Activated CD4-positive, alpha-beta T cell treated with anti-CD3 and anti-CD28 coated beads, Interleukin-2, amount 10 ng/mL, durations not matched to agents 7 days and 5 days (primary cell): ENCODE results near the gene ATG4C. TPM values are rescaled to one million over a fixed set of nuclear protein-coding genes. Genes with fewer than 3 reads are reported as not detected.

ENCODE experiments used
- CTCF ChIA-PET: fragments of 350-600 bp; sonication (Branson Sonifier 250); formaldehyde crosslinking; loops from one replicate; lab custom pipeline; 2021; ENCODE audit warnings: antibody characterized with exemption; lab: Charles Lee
- POLR2A ChIA-PET: fragments of 350-600 bp; sonication (Branson Sonifier 250); formaldehyde crosslinking; loops from one replicate; lab custom pipeline; 2021; ENCODE audit warnings: antibody characterized with exemption; lab: Charles Lee
- DNase-seq: peaks from one replicate; pipeline ENCODE4 v3.0.0-alpha.2; 2020
- H3K27ac Mint-ChIP-seq: one replicate; pipeline ENCODE4 v1.8.0; 2021; ENCODE audit warnings: mild to moderate bottlenecking, moderate library complexity, mixed read lengths
- H3K27me3 Mint-ChIP-seq: one replicate; pipeline ENCODE4 v1.8.0; 2021; ENCODE audit warnings: mixed read lengths
- H3K36me3 Mint-ChIP-seq: one replicate; pipeline ENCODE4 v1.8.0; 2021; ENCODE audit warnings: low read depth, mixed read lengths
- H3K4me1 Mint-ChIP-seq: one replicate; pipeline ENCODE4 v1.8.0; 2021; ENCODE audit warnings: mixed read lengths
- H3K4me3 Mint-ChIP-seq: one replicate; pipeline ENCODE4 v1.8.0; 2021; ENCODE audit warnings: mild to moderate bottlenecking, moderate library complexity, mixed read lengths
- H3K9me3 Mint-ChIP-seq: one replicate; pipeline ENCODE4 v1.8.0; 2021; ENCODE audit warnings: mixed read lengths
- total RNA-seq, 2 experiments: library from RNA; stranded (reverse); gene quantifications; one replicate each; pipeline ENCODE4 v1.2.3, GENCODE V29; 2021

ATG4C gene
- total RNA-seq, 2 experiments from 2014 or later, result 12.1 to 16.4 TPM

- H3K27ac Mint-ChIP-seq, result no peak overlapping the region
- H3K27me3 Mint-ChIP-seq, result peaks cover 2% of the 10 kb centered on the region
- ChIA-PET CTCF (no interaction called here), POLR2A (no interaction called here)
- peaks cover 4% of the 10 kb centered on the region for H3K4me1 Mint-ChIP-seq
- no peak for DNase-seq
- no peaks in the 10 kb centered on the region for H3K36me3 Mint-ChIP-seq
- H3K4me3 Mint-ChIP-seq, result no peak overlapping the region
- H3K9me3 Mint-ChIP-seq, result no peaks in the 10 kb centered on the region
Observed at GRCh38 chr1:62905309-62905708, 121.4 kb downstream of the ATG4C start.

- ChIA-PET CTCF (no interaction called here), POLR2A (no interaction called here)
- DNase-seq, result no peak
- Mint-ChIP-seq H3K4me1 (peaks cover 4% of the 10 kb centered on the region), H3K4me3 (no peak overlapping the region), H3K36me3 (no peaks in the 10 kb centered on the region), H3K27ac (no peak overlapping the region), H3K27me3 (peaks cover under 1% of the 10 kb centered on the region), H3K9me3 (no peaks in the 10 kb centered on the region)
Observed at GRCh38 chr1:62905872-62906271, 121.9 kb downstream of the ATG4C start.

- CTCF ChIA-PET, result no interaction called here
- H3K27ac Mint-ChIP-seq, result no peak overlapping the region
- no peak overlapping the region for H3K4me3 Mint-ChIP-seq
- no peaks in the 10 kb centered on the region for H3K27me3 Mint-ChIP-seq
- no peak for DNase-seq
- POLR2A ChIA-PET, result no interaction called here
- H3K36me3 Mint-ChIP-seq, result no peaks in the 10 kb centered on the region
- peaks cover 4% of the 10 kb centered on the region for H3K4me1 Mint-ChIP-seq
- H3K9me3 Mint-ChIP-seq, result no peaks in the 10 kb centered on the region
Observed at GRCh38 chr1:62906428-62906886, 122.5 kb downstream of the ATG4C start.

- no peaks in the 10 kb centered on the region for H3K36me3 Mint-ChIP-seq
- no peaks in the 10 kb centered on the region for H3K27me3 Mint-ChIP-seq
- peaks cover 4% of the 10 kb centered on the region for H3K4me1 Mint-ChIP-seq
- no peak overlapping the region for H3K4me3 Mint-ChIP-seq
- DNase-seq, result no peak
- CTCF ChIA-PET, result no interaction called here
- POLR2A ChIA-PET, result interaction anchor here (0.6 kb wide), 1 partner anchor 473 kb away, joined by 3 read pairs; no protein-coding TSS in a partner anchor
- no peak overlapping the region for H3K27ac Mint-ChIP-seq
- H3K9me3 Mint-ChIP-seq, result no peaks in the 10 kb centered on the region
Observed at GRCh38 chr1:62908168-62908695, 124.3 kb downstream of the ATG4C start.

- Mint-ChIP-seq H3K36me3 (no peaks in the 10 kb centered on the region), H3K27me3 (peaks cover 5% of the 10 kb centered on the region), H3K4me1 (peaks cover 4% of the 10 kb centered on the region), H3K9me3 (no peaks in the 10 kb centered on the region), H3K4me3 (no peak overlapping the region), H3K27ac (no peak overlapping the region)
- POLR2A ChIA-PET, result no interaction called here
- no peak for DNase-seq
- CTCF ChIA-PET, result no interaction called here
Observed at GRCh38 chr1:62912028-62912638, 128.2 kb downstream of the ATG4C start.

Other genes with a start within 250 kb of the ATG4C start
- not detected for gene ANGPTL3, start 186.6 kb upstream of the ATG4C start, total RNA-seq
- 1 to 10 TPM; 5.0 to 7.5 TPM for gene DOCK7, start 95.7 kb upstream of the ATG4C start, total RNA-seq